Measurements from ENCODE around the gene MET. TPM values are rescaled to one million over a fixed set of nuclear protein-coding genes. Genes with fewer than 3 reads are reported as not detected.

MET gene
- total RNA-seq, 1 experiment from 2014 or later: 200 TPM

- ChIA-PET POLR2A (no interaction called here), RAD21 (ENCODE audit: low non-redundant PET in 1 of 2, low total read pairs in 2 of 2, uncharacterized antibody in 2 of 2, unreplicated experiment in 2 of 2) (no interaction called here), CTCF (no interaction called here)
- Histone ChIP-seq H3K4me3 (replicated peaks in 1 of 2; ENCODE audit: low read depth in 1 of 2, low read length in 2 of 2) (no peak overlapping the region), H4K20me1 (ENCODE audit: insufficient read depth) (no peaks in the 10 kb centered on the region), H2AFZ (ENCODE audit: low read depth, low read length, poor library complexity, severe bottlenecking) (no peak overlapping the region), H3K4me1 (ENCODE audit: control insufficient read depth in 1 of 2, insufficient read depth in 2 of 2, low read length in 2 of 2) (peaks cover 96 to 100% of the 10 kb centered on the region in 2 experiments), H3K27ac (ENCODE audit: low read depth, low read length) (peak overlapping the region; percentile 91), H3K9me3 (ENCODE audit: control insufficient read depth in 1 of 2, insufficient read depth in 1 of 2, low read depth in 1 of 2, low read length in 2 of 2) (no peaks in the 10 kb centered on the region), H3K27me3 (ENCODE audit: insufficient read depth, low read length) (no peaks in the 10 kb centered on the region), H3K79me2 (ENCODE audit: insufficient read depth, low read length) (peaks cover 100% of the 10 kb centered on the region), H3K9ac (ENCODE audit: low read length) (peak overlapping the region; percentile 64), H3K4me2 (ENCODE audit: low read length) (peak overlapping the region; percentile 77), H3K36me3 (ENCODE audit: control insufficient read depth in 1 of 2, insufficient read depth in 2 of 2, low read length in 2 of 2) (peaks cover 7 to 27% of the 10 kb centered on the region in 2 experiments; a peak in 3 of 4 replicates), H3K9me2 (ENCODE audit: insufficient read depth) (no peaks in the 10 kb centered on the region)
- ATAC-seq: no peak
- intact Hi-C loops (cut with micrococcal nuclease): loop anchor here (5.0 kb wide), 1 partner anchor 73 kb away; no protein-coding TSS in a partner anchor
- no TSS peak for BruUV-seq (replicated peaks)
- TF ChIP-seq SP1 (IDR thresholded peaks at IDR 0.05; ENCODE audit: low read depth) (peak; percentile 53), ZFX (IDR thresholded peaks at IDR 0.05) (no peak), YY1 (IDR thresholded peaks at IDR 0.05; ENCODE audit: extremely low read depth, insufficient replicate concordance, low read depth, low read length) (no peak), POLR2A (IDR thresholded peaks at IDR 0.05; ENCODE audit: borderline replicate concordance, extremely low read depth, insufficient read depth, insufficient read length) (no peak), ATF3 (IDR thresholded peaks at IDR 0.05) (no peak), EGR1 (IDR thresholded peaks at IDR 0.05; ENCODE audit: low read depth) (no peak), SRF (IDR thresholded peaks at IDR 0.05; ENCODE audit: low read depth) (no peak), EZH2phosphoT487 (IDR thresholded peaks at IDR 0.05; ENCODE audit: borderline replicate concordance) (no peak), ELF1 (IDR thresholded peaks at IDR 0.05; ENCODE audit: borderline replicate concordance, low read depth) (no peak), CEBPB (IDR thresholded peaks at IDR 0.05; ENCODE audit: low read depth) (no peak), EZH2 (IDR thresholded peaks at IDR 0.05) (no peak), SIN3A (IDR thresholded peaks at IDR 0.05; ENCODE audit: low read depth) (no peak), RAD21 (IDR thresholded peaks at IDR 0.05; ENCODE audit: low read depth) (no peak), JUND (IDR thresholded peaks at IDR 0.05) (peak; percentile 42; the same call in 1 of the 2 replicates), FOSL1 (IDR thresholded peaks at IDR 0.05; ENCODE audit: low read depth) (no peak), CBX3 (IDR thresholded peaks at IDR 0.05; ENCODE audit: low read depth) (no peak; the same call in 1 of the 2 replicates)
- TF ChIP-seq, protein P1, sequence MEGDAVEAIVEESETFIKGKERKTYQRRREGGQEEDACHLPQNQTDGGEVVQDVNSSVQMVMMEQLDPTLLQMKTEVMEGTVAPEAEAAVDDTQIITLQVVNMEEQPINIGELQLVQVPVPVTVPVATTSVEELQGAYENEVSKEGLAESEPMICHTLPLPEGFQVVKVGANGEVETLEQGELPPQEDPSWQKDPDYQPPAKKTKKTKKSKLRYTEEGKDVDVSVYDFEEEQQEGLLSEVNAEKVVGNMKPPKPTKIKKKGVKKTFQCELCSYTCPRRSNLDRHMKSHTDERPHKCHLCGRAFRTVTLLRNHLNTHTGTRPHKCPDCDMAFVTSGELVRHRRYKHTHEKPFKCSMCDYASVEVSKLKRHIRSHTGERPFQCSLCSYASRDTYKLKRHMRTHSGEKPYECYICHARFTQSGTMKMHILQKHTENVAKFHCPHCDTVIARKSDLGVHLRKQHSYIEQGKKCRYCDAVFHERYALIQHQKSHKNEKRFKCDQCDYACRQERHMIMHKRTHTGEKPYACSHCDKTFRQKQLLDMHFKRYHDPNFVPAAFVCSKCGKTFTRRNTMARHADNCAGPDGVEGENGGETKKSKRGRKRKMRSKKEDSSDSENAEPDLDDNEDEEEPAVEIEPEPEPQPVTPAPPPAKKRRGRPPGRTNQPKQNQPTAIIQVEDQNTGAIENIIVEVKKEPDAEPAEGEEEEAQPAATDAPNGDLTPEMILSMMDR (IDR thresholded peaks at IDR 0.05 in 2 of 3, conservative IDR thresholded peaks at IDR 0.05 in 1 of 3; ENCODE audit: borderline replicate concordance in 1 of 3, insufficient read depth in 1 of 3, low read depth in 2 of 3, low read length in 2 of 3): 0 out of 6 replicates have a peak, but pooled peaks of 1 of the 3 experiments have one; percentile 2
- TF ChIP-seq, protein P2, sequence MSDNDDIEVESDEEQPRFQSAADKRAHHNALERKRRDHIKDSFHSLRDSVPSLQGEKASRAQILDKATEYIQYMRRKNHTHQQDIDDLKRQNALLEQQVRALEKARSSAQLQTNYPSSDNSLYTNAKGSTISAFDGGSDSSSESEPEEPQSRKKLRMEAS (IDR thresholded peaks at IDR 0.05): 0 out of 2 replicates have a peak, but pooled peaks have one; percentile 8
- TF ChIP-seq, protein P3, sequence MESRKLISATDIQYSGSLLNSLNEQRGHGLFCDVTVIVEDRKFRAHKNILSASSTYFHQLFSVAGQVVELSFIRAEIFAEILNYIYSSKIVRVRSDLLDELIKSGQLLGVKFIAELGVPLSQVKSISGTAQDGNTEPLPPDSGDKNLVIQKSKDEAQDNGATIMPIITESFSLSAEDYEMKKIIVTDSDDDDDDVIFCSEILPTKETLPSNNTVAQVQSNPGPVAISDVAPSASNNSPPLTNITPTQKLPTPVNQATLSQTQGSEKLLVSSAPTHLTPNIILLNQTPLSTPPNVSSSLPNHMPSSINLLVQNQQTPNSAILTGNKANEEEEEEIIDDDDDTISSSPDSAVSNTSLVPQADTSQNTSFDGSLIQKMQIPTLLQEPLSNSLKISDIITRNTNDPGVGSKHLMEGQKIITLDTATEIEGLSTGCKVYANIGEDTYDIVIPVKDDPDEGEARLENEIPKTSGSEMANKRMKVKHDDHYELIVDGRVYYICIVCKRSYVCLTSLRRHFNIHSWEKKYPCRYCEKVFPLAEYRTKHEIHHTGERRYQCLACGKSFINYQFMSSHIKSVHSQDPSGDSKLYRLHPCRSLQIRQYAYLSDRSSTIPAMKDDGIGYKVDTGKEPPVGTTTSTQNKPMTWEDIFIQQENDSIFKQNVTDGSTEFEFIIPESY (IDR thresholded peaks at IDR 0.05; ENCODE audit: extremely low read depth, insufficient replicate concordance, low read length): no peak
- TF ChIP-seq, protein P4, sequence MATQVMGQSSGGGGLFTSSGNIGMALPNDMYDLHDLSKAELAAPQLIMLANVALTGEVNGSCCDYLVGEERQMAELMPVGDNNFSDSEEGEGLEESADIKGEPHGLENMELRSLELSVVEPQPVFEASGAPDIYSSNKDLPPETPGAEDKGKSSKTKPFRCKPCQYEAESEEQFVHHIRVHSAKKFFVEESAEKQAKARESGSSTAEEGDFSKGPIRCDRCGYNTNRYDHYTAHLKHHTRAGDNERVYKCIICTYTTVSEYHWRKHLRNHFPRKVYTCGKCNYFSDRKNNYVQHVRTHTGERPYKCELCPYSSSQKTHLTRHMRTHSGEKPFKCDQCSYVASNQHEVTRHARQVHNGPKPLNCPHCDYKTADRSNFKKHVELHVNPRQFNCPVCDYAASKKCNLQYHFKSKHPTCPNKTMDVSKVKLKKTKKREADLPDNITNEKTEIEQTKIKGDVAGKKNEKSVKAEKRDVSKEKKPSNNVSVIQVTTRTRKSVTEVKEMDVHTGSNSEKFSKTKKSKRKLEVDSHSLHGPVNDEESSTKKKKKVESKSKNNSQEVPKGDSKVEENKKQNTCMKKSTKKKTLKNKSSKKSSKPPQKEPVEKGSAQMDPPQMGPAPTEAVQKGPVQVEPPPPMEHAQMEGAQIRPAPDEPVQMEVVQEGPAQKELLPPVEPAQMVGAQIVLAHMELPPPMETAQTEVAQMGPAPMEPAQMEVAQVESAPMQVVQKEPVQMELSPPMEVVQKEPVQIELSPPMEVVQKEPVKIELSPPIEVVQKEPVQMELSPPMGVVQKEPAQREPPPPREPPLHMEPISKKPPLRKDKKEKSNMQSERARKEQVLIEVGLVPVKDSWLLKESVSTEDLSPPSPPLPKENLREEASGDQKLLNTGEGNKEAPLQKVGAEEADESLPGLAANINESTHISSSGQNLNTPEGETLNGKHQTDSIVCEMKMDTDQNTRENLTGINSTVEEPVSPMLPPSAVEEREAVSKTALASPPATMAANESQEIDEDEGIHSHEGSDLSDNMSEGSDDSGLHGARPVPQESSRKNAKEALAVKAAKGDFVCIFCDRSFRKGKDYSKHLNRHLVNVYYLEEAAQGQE (IDR thresholded peaks at IDR 0.05; ENCODE audit: low read depth): no peak
- no peak for DNase-seq (ENCODE audit: low read depth, low spot score)
These were observed 32.7 kb downstream of the MET start for GRCh38 chr7:116704650-116705228.

Data from HCT116 (cell line).